NCI-H82 treated with DMSO at 0.1 percent for 48 hours (cell line): ENCODE results near the gene ZNF701.
"Not testable (repeated sequence)": the region's sequence is repeated elsewhere in the genome, so short reads cannot be mapped to it uniquely, and the experiment has no call there.

Source experiments
- DNase-seq: peaks from one replicate; lab custom pipeline; 2025; ENCODE audit not compliant: unreplicated experiment; lab: John Stamatoyannopoulos, UW

The ZNF701 gene

GRCh38 chr19:52566121-52566520, 4.0 kb upstream of the ZNF701 start:
- no peak for DNase-seq

- no peak for DNase-seq
Observed at GRCh38 chr19:52566588-52566987, 3.5 kb upstream of the ZNF701 start.

- DNase-seq, result no peak
Observed at GRCh38 chr19:52567921-52568320, 2.2 kb upstream of the ZNF701 start.

GRCh38 chr19:52569638-52569999, 468 bp upstream of the ZNF701 start:
- DNase-seq, result not testable (repeated sequence)

GRCh38 chr19:52584736-52585440, 14.8 kb downstream of the ZNF701 start:
- DNase-seq, result no peak

GRCh38 chr19:52585604-52586003, 15.5 kb downstream of the ZNF701 start:
- no peak for DNase-seq

GRCh38 chr19:52590728-52591127, 20.6 kb downstream of the ZNF701 start:
- DNase-seq, result no peak

GRCh38 chr19:52592301-52592700, 22.2 kb downstream of the ZNF701 start:
- DNase-seq, result no peak

- not testable (repeated sequence) for DNase-seq
Observed at GRCh38 chr19:52593441-52593840, 23.4 kb downstream of the ZNF701 start.

GRCh38 chr19:52599241-52599640, 29.2 kb downstream of the ZNF701 start:
- no peak for DNase-seq

- no peak for DNase-seq
Observed at GRCh38 chr19:52600639-52601024, 30.5 kb downstream of the ZNF701 start.

GRCh38 chr19:52601025-52601973, 31.2 kb downstream of the ZNF701 start:
- DNase-seq, result peak; percentile 62

- not testable (repeated sequence) for DNase-seq
Observed at GRCh38 chr19:52601974-52602366, 31.9 kb downstream of the ZNF701 start.

GRCh38 chr19:52602941-52603340, 32.9 kb downstream of the ZNF701 start:
- no peak for DNase-seq

- no peak for DNase-seq
Observed at GRCh38 chr19:52603558-52604207, 33.6 kb downstream of the ZNF701 start.

GRCh38 chr19:52613299-52613906, 43.3 kb downstream of the ZNF701 start:
- DNase-seq, result no peak

- no peak for DNase-seq
Observed at GRCh38 chr19:52621376-52621775, 51.3 kb downstream of the ZNF701 start.

- DNase-seq, result no peak
Observed at GRCh38 chr19:52622261-52622660, 52.2 kb downstream of the ZNF701 start.

- no peak for DNase-seq
Observed at GRCh38 chr19:52626915-52627314, 56.8 kb downstream of the ZNF701 start.

GRCh38 chr19:52627441-52627840, 57.4 kb downstream of the ZNF701 start:
- DNase-seq, result not testable (repeated sequence)
